H1 (cell line): ENCODE measurements around the gene HYDIN. TPM values are rescaled to one million over a fixed set of nuclear protein-coding genes. Genes with fewer than 3 reads are reported as not detected.

Source experiments
- CTCF ChIA-PET: fragments of 300-600 bp; sonication (Branson Sonifier 250); formaldehyde crosslinking; loops from one replicate; lab custom pipeline; 2021; ENCODE audit not compliant: partially characterized antibody; lab: Charles Lee
- POLR2A ChIA-PET: fragments of 300-600 bp; sonication (Branson Sonifier 250); formaldehyde crosslinking; loops from one replicate; lab custom pipeline; 2021; ENCODE audit warnings: inconsistent platforms; ENCODE audit not compliant: partially characterized antibody; lab: Charles Lee
- DNase-seq, 2 experiments: peaks; one replicate each; pipeline versions ENCODE4 v3.0.0 to v3.0.0-alpha.2; 2010 to 2022; ENCODE audit warnings: low spot score in 2 of 2, low read depth in 1 of 2, mixed read lengths in 1 of 2
- FAIRE-seq: peaks from 2 replicates; lab custom pipeline; 2011; peaks lifted over from hg19 to GRCh38; lab: Jason Lieb, UNC
- H2AFZ ChIP-seq: 2 replicates; pipeline ENCODE4 v1.8.1; 2012; ENCODE audit warnings: low read length, inconsistent platforms
- H2AK5ac ChIP-seq: 2 replicates; pipeline ENCODE4 v1.6.1; 2013; ENCODE audit warnings: low read depth, low read length
- H2BK120ac ChIP-seq: replicated peaks from 2 replicates; pipeline ENCODE3; 2013; ENCODE audit warnings: low read depth, low read length, inconsistent platforms
- H2BK12ac ChIP-seq: 2 replicates; pipeline ENCODE4 v1.6.1; 2013; ENCODE audit warnings: low read depth, low read length
- H2BK15ac ChIP-seq: 2 replicates; pipeline ENCODE4 v1.6.1; 2013; ENCODE audit warnings: low read length
- H2BK20ac ChIP-seq: 2 replicates; pipeline ENCODE4 v1.6.1; 2013; ENCODE audit warnings: low read length
- H2BK5ac ChIP-seq: 2 replicates; pipeline ENCODE4 v1.6.1; 2013; ENCODE audit warnings: low read depth, low read length
- H3K14ac ChIP-seq: 2 replicates; pipeline ENCODE4 v1.6.1; 2013; ENCODE audit warnings: inconsistent platforms; ENCODE audit not compliant: insufficient read length
- H3K18ac ChIP-seq: 2 replicates; pipeline ENCODE4 v1.6.1; 2013; ENCODE audit warnings: low read length; ENCODE audit errors: extremely low read depth
- H3K23ac ChIP-seq: 2 replicates; pipeline ENCODE4 v1.6.1; 2013; ENCODE audit warnings: inconsistent platforms; ENCODE audit not compliant: insufficient read length
- H3K23me2 ChIP-seq: 2 replicates; pipeline ENCODE4 v1.6.1; 2013; ENCODE audit warnings: low read depth, low read length
- H3K27ac ChIP-seq: 2 replicates; pipeline ENCODE4 v1.6.1; 2011; ENCODE audit warnings: low read depth, low read length, inconsistent platforms
- H3K27me3 ChIP-seq, 4 experiments: replicated peaks in 1 of 4; 1 replicate in 1 of 4; 2 replicates in 3 of 4; pipeline versions ENCODE4 v1.6.1 to v1.8.1; 2011 to 2013; ENCODE audit warnings: low read length in 3 of 4, mild to moderate bottlenecking in 3 of 4, inconsistent platforms in 2 of 4, mixed read lengths in 2 of 4, moderate library complexity in 1 of 4; ENCODE audit not compliant: control insufficient read depth in 3 of 4, insufficient read depth in 3 of 4; ENCODE audit errors: extremely low read depth in 1 of 4
- H3K36me3 ChIP-seq, 4 experiments: 2 replicates each; pipeline versions ENCODE4 v1.6.1 to v1.8.1; 2011 to 2013; ENCODE audit warnings: mild to moderate bottlenecking in 4 of 4, low read length in 3 of 4, moderate library complexity in 2 of 4, control low read depth in 1 of 4, inconsistent platforms in 1 of 4; ENCODE audit not compliant: insufficient read depth in 4 of 4, control insufficient read depth in 2 of 4
- H3K4ac ChIP-seq: replicated peaks from 2 replicates; pipeline ENCODE3; 2013; ENCODE audit warnings: low read length, low read depth, mixed read lengths, inconsistent platforms; ENCODE audit not compliant: insufficient read length
- H3K4me1 ChIP-seq, 4 experiments: replicated peaks in 1 of 4; 1 replicate in 1 of 4; 2 replicates in 3 of 4; pipeline versions ENCODE4 v1.6.1 to v1.8.1; 2011 to 2013; ENCODE audit warnings: low read length in 3 of 4, inconsistent platforms in 2 of 4, mixed read lengths in 1 of 4; ENCODE audit not compliant: insufficient read depth in 4 of 4, control insufficient read depth in 3 of 4
- H3K4me2 ChIP-seq, 2 experiments: 2 replicates each; pipeline versions ENCODE4 v1.6.1 to v1.8.1; 2011 to 2013; ENCODE audit warnings: low read depth in 2 of 2, low read length in 2 of 2, control low read depth in 1 of 2, inconsistent platforms in 1 of 2, mild to moderate bottlenecking in 1 of 2; ENCODE audit not compliant: insufficient read depth in 1 of 2
- H3K4me3 ChIP-seq, 4 experiments: fragments of 200-600, 300-600 bp in 1 of 4; sonication (generic), shearing (Covaris generic), sonication (Bioruptor Twin) in 1 of 4; 2 replicates each; pipeline versions ENCODE4 v1.5.1 to v1.8.1; 2011 to 2016; ENCODE audit warnings: low read length in 4 of 4, low read depth in 3 of 4, control low read depth in 2 of 4, inconsistent platforms in 2 of 4, mild to moderate bottlenecking in 2 of 4, mixed read lengths in 1 of 4, moderate library complexity in 1 of 4; ENCODE audit not compliant: insufficient read depth in 2 of 4; ENCODE audit errors: extremely low read depth in 1 of 4
- H3K56ac ChIP-seq: replicated peaks from 2 replicates; pipeline ENCODE3; 2013; ENCODE audit warnings: low read depth, mild to moderate bottlenecking, mixed read lengths, low read length, inconsistent platforms; ENCODE audit not compliant: insufficient read length
- H3K79me1 ChIP-seq: 2 replicates; pipeline ENCODE4 v1.6.1; 2013; ENCODE audit warnings: low read depth, low read length, control low read depth
- H3K79me2 ChIP-seq, 2 experiments: 2 replicates each; pipeline versions ENCODE4 v1.6.1 to v1.8.1; 2012 to 2013; ENCODE audit warnings: low read length in 2 of 2, mild to moderate bottlenecking in 2 of 2, inconsistent platforms in 1 of 2; ENCODE audit not compliant: insufficient read depth in 2 of 2, control insufficient read depth in 1 of 2
- H3K9ac ChIP-seq, 4 experiments: replicated peaks in 1 of 4; 1 replicate in 1 of 4; 2 replicates in 3 of 4; pipeline versions ENCODE4 v1.6.1 to v1.8.1; 2011 to 2013; ENCODE audit warnings: low read depth in 3 of 4, low read length in 3 of 4, control low read depth in 2 of 4, mild to moderate bottlenecking in 2 of 4, moderate library complexity in 2 of 4, inconsistent platforms in 1 of 4; ENCODE audit errors: extremely low read depth in 1 of 4
- H3K9me3 ChIP-seq, 2 experiments: 2 replicates each; pipeline versions ENCODE4 v1.6.1 to v1.8.1; 2012 to 2013; ENCODE audit warnings: mild to moderate bottlenecking in 2 of 2, moderate library complexity in 2 of 2, control low read depth in 1 of 2, inconsistent platforms in 1 of 2, low read depth in 1 of 2, low read length in 1 of 2, mixed read lengths in 1 of 2; ENCODE audit not compliant: insufficient read depth in 2 of 2
- H4K20me1 ChIP-seq, 2 experiments: replicated peaks in 1 of 2; 2 replicates each; pipeline versions ENCODE3 to v1.8.1; 2011 to 2013; ENCODE audit warnings: inconsistent platforms in 2 of 2, low read length in 2 of 2, mild to moderate bottlenecking in 1 of 2; ENCODE audit not compliant: insufficient read depth in 2 of 2, control insufficient read depth in 1 of 2
- H4K5ac ChIP-seq: 2 replicates; pipeline ENCODE4 v1.6.1; 2013; ENCODE audit warnings: low read length, low read depth, mixed read lengths, inconsistent platforms; ENCODE audit not compliant: insufficient read length
- H4K8ac ChIP-seq: 2 replicates; pipeline ENCODE4 v1.8.0; 2013; ENCODE audit warnings: mild to moderate bottlenecking, moderate library complexity, low read length, inconsistent platforms; ENCODE audit not compliant: insufficient read depth; ENCODE audit errors: extremely low read depth
- H4K91ac ChIP-seq: replicated peaks from 2 replicates; pipeline ENCODE3; 2013; ENCODE audit warnings: low read length, mixed read lengths, inconsistent platforms; ENCODE audit not compliant: insufficient read length
- BCL11A ChIP-seq, 2 experiments: IDR thresholded peaks; one replicate each; pipeline ENCODE4 v1.6.1; 2011; ENCODE audit warnings: low read depth in 2 of 2, low read length in 2 of 2, mild to moderate bottlenecking in 2 of 2
- EGR1 ChIP-seq: IDR thresholded peaks from 2 replicates; pipeline ENCODE4 v1.6.1; 2011; ENCODE audit warnings: low read depth, low read length, borderline replicate concordance
- GABPA ChIP-seq: IDR thresholded peaks from 2 replicates; pipeline ENCODE4 v1.6.1; 2011; ENCODE audit warnings: mild to moderate bottlenecking, low read length, moderate library complexity, borderline replicate concordance; ENCODE audit not compliant: insufficient read depth
- HDAC6 ChIP-seq: IDR thresholded peaks from one replicate; pipeline ENCODE4 v1.7.1; 2012; ENCODE audit warnings: low read depth, mild to moderate bottlenecking, inconsistent platforms, low read length, moderate library complexity
- KDM5A ChIP-seq: fragments of 200-600 bp; IDR thresholded peaks from 2 replicates; pipeline ENCODE4 v1.7.1; 2012; ENCODE audit warnings: mild to moderate bottlenecking, low read length, inconsistent platforms, mixed read lengths
- NRF1 ChIP-seq: IDR thresholded peaks from 2 replicates; pipeline ENCODE4 v1.6.1; 2011; ENCODE audit warnings: mild to moderate bottlenecking, low read depth, low read length, improper control_type of control experiment
- RFX5 ChIP-seq: IDR thresholded peaks from 2 replicates; pipeline ENCODE4 v1.6.1; 2011; ENCODE audit warnings: low read depth, low read length, improper control_type of control experiment, borderline replicate concordance
- SIN3A ChIP-seq, 2 experiments: IDR thresholded peaks in 1 of 2; conservative IDR thresholded peaks in 1 of 2; 2 replicates each; pipeline ENCODE4 v1.6.1; 2011 to 2012; ENCODE audit warnings: low read length in 2 of 2, improper control_type of control experiment in 1 of 2, low read depth in 1 of 2, mild to moderate bottlenecking in 1 of 2
- SIRT6 ChIP-seq: IDR thresholded peaks from one replicate; pipeline ENCODE4 v1.7.1; 2012; ENCODE audit warnings: low read length, inconsistent platforms
- USF2 ChIP-seq: IDR thresholded peaks from 2 replicates; pipeline ENCODE4 v1.6.1; 2011; ENCODE audit warnings: low read length, improper control_type of control experiment
- YY1 ChIP-seq: IDR thresholded peaks from 2 replicates; pipeline ENCODE4 v1.6.1; 2011; ENCODE audit warnings: low read depth, mild to moderate bottlenecking, low read length
- ZNF274 ChIP-seq: IDR thresholded peaks from 2 replicates; pipeline ENCODE4 v1.7.0; 2012; ENCODE audit warnings: low read length, borderline replicate concordance; ENCODE audit errors: extremely low read depth
- WGBS, 2 experiments: shearing (Covaris generic) in 1 of 2; methylation state at CpG; one replicate each; pipeline versions ENCODE4 v1.1.6 to v1.1.7; 2013 to 2015; ENCODE audit warnings: low lambda C conversion rate in 2 of 2, mixed read lengths in 2 of 2, inconsistent platforms in 1 of 2, low coverage in 1 of 2, missing lambda C conversion rate in 1 of 2; ENCODE audit not compliant: insufficient replicate concordance in 2 of 2, insufficient coverage in 1 of 2, insufficient read length in 1 of 2; ENCODE audit errors: extremely low coverage in 1 of 2, missing lambda C conversion rate in 1 of 2; 5-methylcytosine and 5-hydroxymethylcytosine counted together
- polyA plus RNA-seq, 7 experiments: library from polyadenylated mRNA; depleted of rRNA in 3 of 7; stranded (reverse) in 5 of 7; unstranded in 2 of 7; fragments of >200 nt in 5 of 7; fragments of 200-250 nt in 2 of 7; gene quantifications; 1 replicate in 5 of 7; 2 replicates in 1 of 7; 4 replicates in 1 of 7; pipeline versions ENCODE4 v1.2.1 to v1.2.3, GENCODE V29; 2011 to 2013; ENCODE audit warnings: missing spikeins in 2 of 7, mixed read lengths in 2 of 7
- total RNA-seq: library from RNA; stranded (reverse); fragmentation: NEBNext Ultra II Directional; extraction: Animal tissue kit (Norgen Biotek cat#: 25700); gene quantifications from 2 replicates; pipeline ENCODE4 v1.2.1, GENCODE V29; 2021

The HYDIN gene
- total and polyA plus RNA-seq, 2 of the 8 experiments (the other 6 are each of a cell fraction or from before 2014, with no cell fraction given) = 1.1 to 1.8 TPM

- Histone ChIP-seq H3K27ac (no peak overlapping the region), H3K4me2 (no peak overlapping the region), H4K20me1 (no peaks in the 10 kb centered on the region), H3K9me3 (no peaks in the 10 kb centered on the region), H3K27me3 (no peaks in the 10 kb centered on the region), H3K9ac (0 out of 7 replicates have a peak overlapping the region, but pooled peaks of 1 of the 4 experiments have one; percentile 16), H2AFZ (no peak overlapping the region), H3K4ac (no peak overlapping the region), H3K4me3 (no peak overlapping the region), H2BK20ac (no peak overlapping the region), H3K4me1 (no peaks in the 10 kb centered on the region), H3K56ac (no peak overlapping the region), H2BK5ac (no peak overlapping the region), H3K18ac (no peak overlapping the region), H4K5ac (no peak overlapping the region), H2BK15ac (no peak overlapping the region), H2BK12ac (no peak overlapping the region), H4K91ac (no peak overlapping the region), H4K8ac (no peak overlapping the region), H3K14ac (no peak overlapping the region), H3K23ac (no peak overlapping the region), H2AK5ac (no peak overlapping the region), H2BK120ac (no peak overlapping the region), H3K36me3 (no peaks in the 10 kb centered on the region), H3K79me1 (no peaks in the 10 kb centered on the region), H3K79me2 (no peaks in the 10 kb centered on the region), H3K23me2 (no peaks in the 10 kb centered on the region)
- FAIRE-seq (no peak), DNase-seq (no peak)
- WGBS, 2 experiments = 86% methylated on average over 5 of the region's 5 CpGs; no CpG with 5 or more reads in 1 of the 2 experiments
- no peak for TF ChIP-seq BCL11A (IDR thresholded peaks at IDR 0.05; ENCODE audit: low read depth in 2 of 2, low read length in 2 of 2)
- TF ChIP-seq SIRT6 = no peak
- no peak for TF ChIP-seq KDM5A
- TF ChIP-seq USF2 = no peak
- TF ChIP-seq NRF1 = no peak
- TF ChIP-seq RFX5 = no peak
- no peak for TF ChIP-seq YY1
- no peak for TF ChIP-seq ZNF274
- TF ChIP-seq HDAC6 = no peak
- TF ChIP-seq EGR1 = no peak
- TF ChIP-seq SIN3A (conservative IDR thresholded peaks at IDR 0.05 in 1 of 2, IDR thresholded peaks at IDR 0.05 in 1 of 2; ENCODE audit: low read depth in 1 of 2, low read length in 2 of 2) = no peak
- no peak for TF ChIP-seq GABPA
- ChIA-PET CTCF (no interaction called here), POLR2A (no interaction called here)
Observed at GRCh38 chr16:71192387-71192786, 38.1 kb downstream of the HYDIN start.
